WTC11 (cell line): ENCODE data around the gene FGF12. TPM values are rescaled to one million over a fixed set of nuclear protein-coding genes. Genes with fewer than 3 reads are reported as not detected.

Source experiments
- ATAC-seq: fragments of 200-7000 bp; cut with Tn5 transposase; 2 replicates; pipeline ENCODE4 v1.10.0; 2021; ENCODE audit warnings: mild to moderate bottlenecking, moderate library complexity
- CTCF ChIA-PET: fragments of 300-600 bp; sonication (Branson Sonifier 250); formaldehyde crosslinking; loops from one replicate; lab custom pipeline; 2021; ENCODE audit warnings: antibody characterized with exemption; lab: Charles Lee
- POLR2A ChIA-PET: fragments of 350-600 bp; sonication (Branson Sonifier 250); formaldehyde crosslinking; loops from one replicate; lab custom pipeline; 2021; ENCODE audit warnings: antibody characterized with exemption; lab: Charles Lee
- DNase-seq: peaks from one replicate; pipeline ENCODE4 v3.0.0; 2021; ENCODE audit warnings: low spot score
- H3K27ac Mint-ChIP-seq: 2 replicates; pipeline ENCODE4 v1.8.0; 2021; ENCODE audit warnings: mixed read lengths
- H3K27me3 Mint-ChIP-seq: 2 replicates; pipeline ENCODE4 v1.8.0; 2021; ENCODE audit warnings: low read depth, mild to moderate bottlenecking, moderate library complexity, mixed read lengths
- H3K36me3 Mint-ChIP-seq: 2 replicates; pipeline ENCODE4 v1.8.0; 2021; ENCODE audit warnings: mixed read lengths
- H3K4me1 Mint-ChIP-seq: 2 replicates; pipeline ENCODE4 v1.8.0; 2022; ENCODE audit warnings: mixed read lengths
- H3K4me3 Mint-ChIP-seq: 2 replicates; pipeline ENCODE4 v1.8.0; 2021; ENCODE audit warnings: mild to moderate bottlenecking, moderate library complexity, mixed read lengths
- H3K9me3 Mint-ChIP-seq: 2 replicates; pipeline ENCODE4 v1.8.0; 2021; ENCODE audit warnings: mixed read lengths
- AFF4 ChIP-seq: sonication (generic); formaldehyde crosslinking; IDR thresholded peaks from 2 replicates; pipeline ENCODE4 v1.8.1; 2023; ENCODE audit warnings: mild to moderate bottlenecking, missing genetic modification reagents, borderline replicate concordance
- CBFB ChIP-seq: sonication (generic); formaldehyde crosslinking; IDR thresholded peaks from 2 replicates; pipeline ENCODE4 v1.8.1; 2022; ENCODE audit warnings: mild to moderate bottlenecking, low read depth, missing genetic modification reagents
- CTCF ChIP-seq: fragments of 200-600 bp; IDR thresholded peaks from 2 replicates; pipeline ENCODE4 v1.8.0; 2022; ENCODE audit warnings: antibody characterized with exemption
- GABPB1 ChIP-seq: sonication (generic); formaldehyde crosslinking; IDR thresholded peaks from 2 replicates; pipeline ENCODE4 v1.8.1; 2023; ENCODE audit warnings: mild to moderate bottlenecking, missing genetic modification reagents
- GRHL2 ChIP-seq: fragments of 250-450 bp; sonication (Bioruptor Pico); IDR thresholded peaks from 2 replicates; pipeline ENCODE4 v1.8.0; 2022; ENCODE audit warnings: mild to moderate bottlenecking, moderate library complexity; ENCODE audit not compliant: insufficient replicate concordance, severe bottlenecking
- KAT7 ChIP-seq: sonication (generic); formaldehyde crosslinking; IDR thresholded peaks from 2 replicates; pipeline ENCODE4 v1.8.1; 2023; ENCODE audit warnings: missing genetic modification reagents, mild to moderate bottlenecking, borderline replicate concordance
- MLX ChIP-seq: sonication (generic); formaldehyde crosslinking; IDR thresholded peaks from 2 replicates; pipeline ENCODE4 v1.8.1; 2023; ENCODE audit warnings: mild to moderate bottlenecking, missing genetic modification reagents, moderate library complexity
- NFE2L1 ChIP-seq: sonication (generic); formaldehyde crosslinking; IDR thresholded peaks from 2 replicates; pipeline ENCODE4 v1.8.1; 2023; ENCODE audit warnings: missing genetic modification reagents
- PREB ChIP-seq: sonication (generic); formaldehyde crosslinking; IDR thresholded peaks from 2 replicates; pipeline ENCODE4 v1.8.1; 2022; ENCODE audit warnings: mild to moderate bottlenecking, missing genetic modification reagents, moderate library complexity, borderline replicate concordance
- STAT6 ChIP-seq: sonication (generic); formaldehyde crosslinking; conservative IDR thresholded peaks from 2 replicates; pipeline ENCODE4 v1.8.1; 2023; ENCODE audit warnings: mild to moderate bottlenecking, low read depth, missing genetic modification reagents, moderate library complexity
- TP53 ChIP-seq: sonication (generic); formaldehyde crosslinking; IDR thresholded peaks from 2 replicates; pipeline ENCODE4 v1.8.1; 2023; ENCODE audit warnings: mild to moderate bottlenecking, missing genetic modification reagents
- USF1 ChIP-seq: sonication (generic); formaldehyde crosslinking; IDR thresholded peaks from 2 replicates; pipeline ENCODE4 v1.8.0; 2022; ENCODE audit warnings: mild to moderate bottlenecking, missing genetic modification reagents
- USF2 ChIP-seq: sonication (generic); formaldehyde crosslinking; IDR thresholded peaks from 2 replicates; pipeline ENCODE4 v1.8.1; 2023; ENCODE audit warnings: mild to moderate bottlenecking, missing genetic modification reagents, moderate library complexity
- ZNF121 ChIP-seq: sonication (generic); formaldehyde crosslinking; IDR thresholded peaks from 2 replicates; pipeline ENCODE4 v1.8.0; 2023; ENCODE audit warnings: missing genetic modification reagents
- ZNF281 ChIP-seq: sonication (generic); formaldehyde crosslinking; IDR thresholded peaks from 2 replicates; pipeline ENCODE4 v1.8.0; 2023; ENCODE audit warnings: mild to moderate bottlenecking, missing genetic modification reagents
- ZNF317 ChIP-seq: sonication (generic); formaldehyde crosslinking; IDR thresholded peaks from 2 replicates; pipeline ENCODE4 v1.8.1; 2023; ENCODE audit warnings: low read depth, mild to moderate bottlenecking, moderate library complexity, missing genetic modification reagents, borderline replicate concordance
- ZNF396 ChIP-seq: fragments of 250-450 bp; sonication (Bioruptor Pico); IDR thresholded peaks from 2 replicates; pipeline ENCODE4 v1.8.0; 2021; ENCODE audit warnings: mild to moderate bottlenecking, moderate library complexity, borderline replicate concordance
- total RNA-seq: library from RNA; stranded (reverse); gene quantifications from 3 replicates; pipeline ENCODE4 v1.2.3, GENCODE V29; 2021

FGF12 gene
- total RNA-seq, 1 experiment from 2014 or later: 13.5 TPM

GRCh38 chr3:192481638-192482037, 245.7 kb downstream of the FGF12 start:
- Mint-ChIP-seq H3K4me3 (no peak overlapping the region), H3K9me3 (no peaks in the 10 kb centered on the region), H3K27me3 (no peaks in the 10 kb centered on the region), H3K27ac (no peak overlapping the region), H3K4me1 (no peaks in the 10 kb centered on the region), H3K36me3 (no peaks in the 10 kb centered on the region)
- ChIA-PET POLR2A (no interaction called here), CTCF (no interaction called here)
- DNase-seq (no peak), ATAC-seq (no peak)
- TF ChIP-seq USF2 (CRISPR knock-in tag): no peak
- TF ChIP-seq TP53 (CRISPR knock-in tag): no peak
- no peak for TF ChIP-seq MLX
- TF ChIP-seq ZNF396 (CRISPR knock-in tag): no peak
- TF ChIP-seq ZNF281: no peak
- TF ChIP-seq CBFB: no peak
- TF ChIP-seq GABPB1 (CRISPR knock-in tag): no peak
- TF ChIP-seq AFF4 (CRISPR knock-in tag): no peak
- no peak for TF ChIP-seq PREB
- no peak for TF ChIP-seq NFE2L1
- no peak for TF ChIP-seq GRHL2 (CRISPR knock-in tag)
- no peak for TF ChIP-seq ZNF317 (CRISPR knock-in tag)
- TF ChIP-seq USF1: no peak

GRCh38 chr3:192467230-192468140, 259.9 kb downstream of the FGF12 start:
- ATAC-seq: peak; percentile 98
- H3K4me3 Mint-ChIP-seq: no peak overlapping the region
- no peaks in the 10 kb centered on the region for H3K9me3 Mint-ChIP-seq
- no peaks in the 10 kb centered on the region; the same call in 1 of the 2 replicates for H3K27me3 Mint-ChIP-seq
- H3K4me1 Mint-ChIP-seq: peaks cover 13% of the 10 kb centered on the region
- ChIA-PET POLR2A (no interaction called here), CTCF (interaction anchor here (0.7 kb wide), 1 partner anchor 305 kb away, joined by 3 read pairs; no protein-coding TSS in a partner anchor)
- no peak overlapping the region for H3K27ac Mint-ChIP-seq
- peak; percentile 76 for DNase-seq
- H3K36me3 Mint-ChIP-seq: no peaks in the 10 kb centered on the region
- TF ChIP-seq STAT6 (no peak), CTCF (peak; percentile 85), KAT7 (CRISPR knock-in tag) (no peak), ZNF121 (CRISPR knock-in tag) (peak; percentile 95)
